SK-N-SH (cell line): ENCODE data around the gene MRPL52. TPM values are rescaled to one million over a fixed set of nuclear protein-coding genes. Genes with fewer than 3 reads are reported as not detected.

Source experiments
- CTCF ChIA-PET: fragments of 300-600, 350-600 bp; formaldehyde crosslinking; extraction: SDS; loops from one replicate; lab custom pipeline; 2021; lab: Yijun Ruan, JAX
- POLR2A ChIA-PET: fragments of 350-600 bp; sonication (Branson Sonifier 250); formaldehyde crosslinking; extraction: SDS; loops from one replicate; lab custom pipeline; 2020; ENCODE audit warnings: antibody characterized with exemption, inconsistent platforms; lab: Yijun Ruan, JAX
- DNase-seq: peaks from one replicate; pipeline ENCODE4 v3.0.0; 2012
- H2AFZ ChIP-seq: fragments of 200-600 bp; sonication (generic); 2 replicates; pipeline ENCODE4 v1.8.1; 2016; ENCODE audit warnings: antibody characterized with exemption, mild to moderate bottlenecking, low read depth
- H3F3A ChIP-seq: fragments of 200-600 bp; sonication (generic); replicated peaks from 2 replicates; pipeline ENCODE3; 2016; ENCODE audit warnings: antibody characterized with exemption, mild to moderate bottlenecking; ENCODE audit not compliant: insufficient read depth
- H3K27ac ChIP-seq, 2 experiments: fragments of 200-500 bp in 1 of 2; fragments of 200-600 bp in 1 of 2; sonication (Bioruptor generic) in 1 of 2; sonication (generic), shearing (Covaris generic) in 1 of 2; 2 replicates each; pipeline versions ENCODE4 v1.5.1 to v1.6.1; 2014 to 2016; ENCODE audit warnings: low read depth in 2 of 2, inconsistent platforms in 1 of 2, low read length in 1 of 2, mild to moderate bottlenecking in 1 of 2, mixed read lengths in 1 of 2
- H3K27me3 ChIP-seq: fragments of 200-600 bp; sonication (generic), shearing (Covaris generic); 2 replicates; pipeline ENCODE4 v1.6.1; 2016; ENCODE audit warnings: mixed run types; ENCODE audit not compliant: insufficient read depth
- H3K36me3 ChIP-seq, 2 experiments: fragments of 200-500 bp in 1 of 2; fragments of 200-600 bp in 1 of 2; sonication (Bioruptor generic) in 1 of 2; sonication (generic) in 1 of 2; replicated peaks in 1 of 2; 2 replicates each; pipeline versions ENCODE3 to v1.5.1; 2014 to 2016; ENCODE audit warnings: low read length in 1 of 2, mild to moderate bottlenecking in 1 of 2; ENCODE audit not compliant: insufficient read depth in 2 of 2, control insufficient read depth in 1 of 2
- H3K4me1 ChIP-seq, 2 experiments: fragments of 200-500 bp in 1 of 2; fragments of 200-600 bp in 1 of 2; sonication (Bioruptor generic) in 1 of 2; sonication (generic), shearing (Covaris generic) in 1 of 2; 2 replicates each; pipeline versions ENCODE4 v1.5.1 to v1.6.1; 2014 to 2016; ENCODE audit warnings: low read depth in 1 of 2, low read length in 1 of 2, mixed run types in 1 of 2; ENCODE audit not compliant: insufficient read depth in 2 of 2, control insufficient read depth in 1 of 2
- H3K4me2 ChIP-seq: fragments of 200-600 bp; sonication (generic), shearing (Covaris generic); 2 replicates; pipeline ENCODE4 v1.6.1; 2017; ENCODE audit warnings: mixed run types
- H3K4me3 ChIP-seq, 2 experiments: fragments of 200-500 bp in 1 of 2; fragments of 200-600 bp in 1 of 2; sonication (Bioruptor generic) in 1 of 2; sonication (generic), shearing (Covaris generic) in 1 of 2; 2 replicates each; pipeline versions ENCODE4 v1.5.1 to v1.8.1; 2014 to 2016; ENCODE audit warnings: low read depth in 2 of 2, inconsistent platforms in 1 of 2, low read length in 1 of 2, mild to moderate bottlenecking in 1 of 2, mixed read lengths in 1 of 2, moderate library complexity in 1 of 2
- H3K79me2 ChIP-seq: fragments of 200-600 bp; sonication (generic); 2 replicates; pipeline ENCODE4 v1.8.1; 2017; ENCODE audit warnings: mild to moderate bottlenecking; ENCODE audit not compliant: insufficient read depth
- H3K9ac ChIP-seq: fragments of 200-600 bp; sonication (generic); 2 replicates; pipeline ENCODE4 v1.6.1; 2017; ENCODE audit warnings: mixed run types
- H3K9me2 ChIP-seq: fragments of 200-600 bp; sonication (generic); 2 replicates; pipeline ENCODE4 v1.6.1; 2017; ENCODE audit warnings: mixed run types
- H3K9me3 ChIP-seq: fragments of 200-600 bp; sonication (generic); 2 replicates; pipeline ENCODE4 v1.6.1; 2017; ENCODE audit warnings: mixed run types, mild to moderate bottlenecking, moderate library complexity
- H4K20me1 ChIP-seq: fragments of 200-600 bp; sonication (generic); 2 replicates; pipeline ENCODE4 v1.6.1; 2017; ENCODE audit warnings: mild to moderate bottlenecking, mixed run types; ENCODE audit not compliant: insufficient read depth
- EP300 ChIP-seq, 2 experiments: IDR thresholded peaks; 2 replicates each; pipeline versions ENCODE4 v1.4.0 to v1.6.1; 2012; ENCODE audit warnings: borderline replicate concordance in 1 of 2, low read depth in 1 of 2, low read length in 1 of 2
- EZH2phosphoT487 ChIP-seq: fragments of 200-600 bp; sonication (generic); IDR thresholded peaks from 2 replicates; pipeline ENCODE4 v1.6.1; 2017; ENCODE audit warnings: low read depth, mixed run types, mild to moderate bottlenecking, antibody characterized with exemption, moderate library complexity, borderline replicate concordance
- FOXM1 ChIP-seq: IDR thresholded peaks from 2 replicates; pipeline ENCODE4 v1.4.0; 2012; ENCODE audit warnings: low read depth, mild to moderate bottlenecking
- GATA2 ChIP-seq: sonication (generic); formaldehyde crosslinking; IDR thresholded peaks from 2 replicates; pipeline ENCODE4 v1.5.0; 2020; ENCODE audit warnings: mild to moderate bottlenecking, missing genetic modification reagents
- JUND ChIP-seq: IDR thresholded peaks from 2 replicates; pipeline ENCODE4 v1.4.0; 2012
- MEF2A ChIP-seq: IDR thresholded peaks from 2 replicates; pipeline ENCODE4 v1.4.0; 2012; ENCODE audit warnings: low read depth, borderline replicate concordance
- NFIC ChIP-seq: IDR thresholded peaks from 2 replicates; pipeline ENCODE4 v1.4.0; 2012; ENCODE audit warnings: borderline replicate concordance
- NRF1 ChIP-seq: IDR thresholded peaks from 2 replicates; pipeline ENCODE4 v1.6.1; 2012; ENCODE audit warnings: low read depth, mild to moderate bottlenecking, low read length
- RCOR1 ChIP-seq: fragments of 150-350 bp; IDR thresholded peaks from 2 replicates; pipeline ENCODE4 v1.6.1; 2017; ENCODE audit warnings: antibody characterized with exemption, low read length
- RXRA ChIP-seq: IDR thresholded peaks from 2 replicates; pipeline ENCODE4 v1.4.0; 2012; ENCODE audit warnings: low read depth, mild to moderate bottlenecking, borderline replicate concordance
- SIN3A ChIP-seq: IDR thresholded peaks from 2 replicates; pipeline ENCODE4 v1.6.1; 2012; ENCODE audit warnings: low read depth, mild to moderate bottlenecking, low read length, moderate library complexity, borderline replicate concordance
- SMC3 ChIP-seq: IDR thresholded peaks from 2 replicates; pipeline ENCODE4 v1.6.1; 2012; ENCODE audit warnings: low read depth, low read length, improper control_type of control experiment
- TAF1 ChIP-seq: IDR thresholded peaks from 2 replicates; pipeline ENCODE4 v1.6.1; 2012; ENCODE audit warnings: low read depth, mild to moderate bottlenecking, low read length, moderate library complexity, borderline replicate concordance
- TCF12 ChIP-seq: IDR thresholded peaks from 2 replicates; pipeline ENCODE4 v1.4.0; 2012
- WGBS: methylation state at CpG from one replicate; pipeline ENCODE4 v1.1.6; 2017; ENCODE audit warnings: low lambda C conversion rate; 5-methylcytosine and 5-hydroxymethylcytosine counted together
- polyA plus RNA-seq, 3 experiments: library from polyadenylated mRNA; depleted of rRNA; stranded (reverse); fragments of >200 nt; gene quantifications; 2 replicates each; pipeline ENCODE4 v1.2.3, GENCODE V29; 2012
- TF ChIP-seq, protein P1 (sequence below): fragments of 150-350 bp; IDR thresholded peaks from 2 replicates; pipeline ENCODE4 v1.6.1; 2016; ENCODE audit warnings: mild to moderate bottlenecking, low read depth, low read length
- TF ChIP-seq, protein P2 (sequence below): IDR thresholded peaks from 2 replicates; pipeline ENCODE4 v1.4.0; 2012; ENCODE audit warnings: low read depth, borderline replicate concordance
- TF ChIP-seq, protein P3 (sequence below): IDR thresholded peaks from 2 replicates; pipeline ENCODE4 v1.4.0; 2012; ENCODE audit warnings: low read depth, borderline replicate concordance
- TF ChIP-seq, protein P4 (sequence below): IDR thresholded peaks from 2 replicates; pipeline ENCODE4; 2012
- TF ChIP-seq, protein P5 (sequence below): IDR thresholded peaks from 2 replicates; pipeline ENCODE4 v1.4.0; 2012; ENCODE audit warnings: low read depth

MRPL52 gene
- polyA plus RNA-seq, 1 of the 3 experiments (the other 2 are of a cell fraction), result 116 TPM

DNA sequence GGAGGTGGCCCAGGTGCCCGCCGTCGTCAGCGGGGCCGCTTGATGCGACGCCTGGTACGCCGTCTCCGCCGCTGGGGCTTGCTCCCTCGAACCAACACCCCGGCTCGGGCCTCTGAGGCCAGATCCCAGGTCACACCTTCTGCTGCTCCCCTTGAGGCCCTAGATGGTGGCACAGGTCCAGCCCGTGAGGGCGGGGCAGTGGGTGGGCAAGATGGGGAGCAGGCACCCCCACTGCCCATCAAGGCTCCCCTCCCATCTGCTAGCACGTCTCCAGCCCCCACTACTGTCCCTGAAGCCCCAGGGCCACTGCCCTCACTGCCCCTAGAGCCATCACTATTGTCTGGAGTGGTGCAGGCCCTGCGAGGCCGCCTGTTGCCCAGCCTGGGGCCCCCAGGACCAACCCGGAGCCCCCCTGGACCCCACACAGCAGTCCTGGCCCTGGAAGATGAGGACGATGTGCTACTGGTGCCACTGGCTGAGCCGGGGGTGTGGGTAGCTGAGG lies 47.4 kb downstream of the MRPL52 start:
- H3K4me2 ChIP-seq, result no peak overlapping the region

More for the DNA sequence above, 47.4 kb downstream of the MRPL52 start:
- H3K9me3 ChIP-seq, result no peaks in the 10 kb centered on the region
- peaks cover 11% of the 10 kb centered on the region for H3F3A ChIP-seq
- POLR2A ChIA-PET, result no interaction called here
- no peak overlapping the region for H3K9ac ChIP-seq
- CTCF ChIA-PET, result interaction anchor here (0.9 kb wide), 1 partner anchor 23 kb away, joined by 3 read pairs; no protein-coding TSS in a partner anchor
- H3K4me3 ChIP-seq, result no peak overlapping the region
- no peak for TF ChIP-seq SIN3A
- TF ChIP-seq NRF1, result no peak
- no peak for TF ChIP-seq NFIC
- no peak for TF ChIP-seq EZH2phosphoT487
- TF ChIP-seq, protein P1, sequence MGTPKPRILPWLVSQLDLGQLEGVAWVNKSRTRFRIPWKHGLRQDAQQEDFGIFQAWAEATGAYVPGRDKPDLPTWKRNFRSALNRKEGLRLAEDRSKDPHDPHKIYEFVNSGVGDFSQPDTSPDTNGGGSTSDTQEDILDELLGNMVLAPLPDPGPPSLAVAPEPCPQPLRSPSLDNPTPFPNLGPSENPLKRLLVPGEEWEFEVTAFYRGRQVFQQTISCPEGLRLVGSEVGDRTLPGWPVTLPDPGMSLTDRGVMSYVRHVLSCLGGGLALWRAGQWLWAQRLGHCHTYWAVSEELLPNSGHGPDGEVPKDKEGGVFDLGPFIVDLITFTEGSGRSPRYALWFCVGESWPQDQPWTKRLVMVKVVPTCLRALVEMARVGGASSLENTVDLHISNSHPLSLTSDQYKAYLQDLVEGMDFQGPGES, result no peak
- TF ChIP-seq, protein P2, sequence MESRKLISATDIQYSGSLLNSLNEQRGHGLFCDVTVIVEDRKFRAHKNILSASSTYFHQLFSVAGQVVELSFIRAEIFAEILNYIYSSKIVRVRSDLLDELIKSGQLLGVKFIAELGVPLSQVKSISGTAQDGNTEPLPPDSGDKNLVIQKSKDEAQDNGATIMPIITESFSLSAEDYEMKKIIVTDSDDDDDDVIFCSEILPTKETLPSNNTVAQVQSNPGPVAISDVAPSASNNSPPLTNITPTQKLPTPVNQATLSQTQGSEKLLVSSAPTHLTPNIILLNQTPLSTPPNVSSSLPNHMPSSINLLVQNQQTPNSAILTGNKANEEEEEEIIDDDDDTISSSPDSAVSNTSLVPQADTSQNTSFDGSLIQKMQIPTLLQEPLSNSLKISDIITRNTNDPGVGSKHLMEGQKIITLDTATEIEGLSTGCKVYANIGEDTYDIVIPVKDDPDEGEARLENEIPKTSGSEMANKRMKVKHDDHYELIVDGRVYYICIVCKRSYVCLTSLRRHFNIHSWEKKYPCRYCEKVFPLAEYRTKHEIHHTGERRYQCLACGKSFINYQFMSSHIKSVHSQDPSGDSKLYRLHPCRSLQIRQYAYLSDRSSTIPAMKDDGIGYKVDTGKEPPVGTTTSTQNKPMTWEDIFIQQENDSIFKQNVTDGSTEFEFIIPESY, result no peak
- no peak for TF ChIP-seq RCOR1
- no peak for TF ChIP-seq EP300 (IDR thresholded peaks at IDR 0.05; ENCODE audit: borderline replicate concordance in 1 of 2, low read depth in 1 of 2, low read length in 1 of 2)
- TF ChIP-seq JUND, result no peak
- TF ChIP-seq, protein P3, sequence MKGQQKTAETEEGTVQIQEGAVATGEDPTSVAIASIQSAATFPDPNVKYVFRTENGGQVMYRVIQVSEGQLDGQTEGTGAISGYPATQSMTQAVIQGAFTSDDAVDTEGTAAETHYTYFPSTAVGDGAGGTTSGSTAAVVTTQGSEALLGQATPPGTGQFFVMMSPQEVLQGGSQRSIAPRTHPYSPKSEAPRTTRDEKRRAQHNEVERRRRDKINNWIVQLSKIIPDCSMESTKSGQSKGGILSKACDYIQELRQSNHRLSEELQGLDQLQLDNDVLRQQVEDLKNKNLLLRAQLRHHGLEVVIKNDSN, result no peak
- TF ChIP-seq, protein P4, sequence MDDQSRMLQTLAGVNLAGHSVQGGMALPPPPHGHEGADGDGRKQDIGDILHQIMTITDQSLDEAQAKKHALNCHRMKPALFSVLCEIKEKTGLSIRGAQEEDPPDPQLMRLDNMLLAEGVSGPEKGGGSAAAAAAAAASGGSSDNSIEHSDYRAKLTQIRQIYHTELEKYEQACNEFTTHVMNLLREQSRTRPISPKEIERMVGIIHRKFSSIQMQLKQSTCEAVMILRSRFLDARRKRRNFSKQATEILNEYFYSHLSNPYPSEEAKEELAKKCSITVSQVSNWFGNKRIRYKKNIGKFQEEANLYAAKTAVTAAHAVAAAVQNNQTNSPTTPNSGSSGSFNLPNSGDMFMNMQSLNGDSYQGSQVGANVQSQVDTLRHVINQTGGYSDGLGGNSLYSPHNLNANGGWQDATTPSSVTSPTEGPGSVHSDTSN, result no peak
- TF ChIP-seq GATA2 (CRISPR knock-in tag), result no peak
- TF ChIP-seq MEF2A, result no peak
- no peak for TF ChIP-seq SMC3
- TF ChIP-seq TCF12, result no peak
- no peak for TF ChIP-seq FOXM1
- TF ChIP-seq, protein P5, sequence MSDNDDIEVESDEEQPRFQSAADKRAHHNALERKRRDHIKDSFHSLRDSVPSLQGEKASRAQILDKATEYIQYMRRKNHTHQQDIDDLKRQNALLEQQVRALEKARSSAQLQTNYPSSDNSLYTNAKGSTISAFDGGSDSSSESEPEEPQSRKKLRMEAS, result no peak
- TF ChIP-seq TAF1, result no peak
- TF ChIP-seq RXRA, result no peak
- no peak overlapping the region for H3K27ac ChIP-seq
- peaks cover 7 to 8% of the 10 kb centered on the region in 2 experiments; a peak in 3 of 4 replicates for H3K4me1 ChIP-seq
- H3K36me3 ChIP-seq, result peaks cover 32 to 47% of the 10 kb centered on the region in 2 experiments
- H4K20me1 ChIP-seq, result no peaks in the 10 kb centered on the region
- no peaks in the 10 kb centered on the region for H3K9me2 ChIP-seq
- WGBS, result 89% methylated on average over 8 of the region's 22 CpGs
- no peak for DNase-seq
- H3K27me3 ChIP-seq, result no peaks in the 10 kb centered on the region
- peaks cover 23% of the 10 kb centered on the region for H3K79me2 ChIP-seq
- no peak overlapping the region for H2AFZ ChIP-seq
